HG02678 (cell line): ENCODE data around the gene NFATC1.
"Not testable (repeated sequence)": the region's sequence is repeated elsewhere in the genome, so short reads cannot be mapped to it uniquely, and the experiment has no call there.

ENCODE experiments used
- ATAC-seq: cut with Tn5 transposase; IDR thresholded peaks from one replicate; pipeline ENCODE4 v1.9.1; 2021; ENCODE audit warnings: mild to moderate bottlenecking, moderate library complexity; ENCODE audit not compliant: unreplicated experiment

NFATC1 gene

DNA sequence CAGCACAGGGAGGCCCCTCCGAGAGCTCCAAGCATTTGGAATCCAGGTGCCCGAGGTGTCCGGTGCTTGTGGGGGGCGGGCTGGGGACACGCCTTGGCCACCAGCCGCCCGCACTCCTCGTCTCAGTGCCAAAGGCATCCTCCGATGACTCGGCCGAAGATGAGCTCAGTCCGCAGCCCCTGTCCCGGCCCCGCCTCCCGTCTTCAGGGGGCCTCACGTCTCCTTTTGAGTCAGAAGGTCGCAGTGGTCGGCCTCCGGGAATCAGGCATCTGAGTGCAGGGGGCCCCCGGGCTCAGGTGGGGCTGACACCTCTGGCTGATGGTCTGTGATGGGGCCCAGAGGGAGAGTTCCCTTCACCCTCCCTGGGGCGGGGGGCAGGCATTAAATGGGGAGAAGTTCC lies 74.8 kb downstream of the NFATC1 start:
- no peak for ATAC-seq

DNA sequence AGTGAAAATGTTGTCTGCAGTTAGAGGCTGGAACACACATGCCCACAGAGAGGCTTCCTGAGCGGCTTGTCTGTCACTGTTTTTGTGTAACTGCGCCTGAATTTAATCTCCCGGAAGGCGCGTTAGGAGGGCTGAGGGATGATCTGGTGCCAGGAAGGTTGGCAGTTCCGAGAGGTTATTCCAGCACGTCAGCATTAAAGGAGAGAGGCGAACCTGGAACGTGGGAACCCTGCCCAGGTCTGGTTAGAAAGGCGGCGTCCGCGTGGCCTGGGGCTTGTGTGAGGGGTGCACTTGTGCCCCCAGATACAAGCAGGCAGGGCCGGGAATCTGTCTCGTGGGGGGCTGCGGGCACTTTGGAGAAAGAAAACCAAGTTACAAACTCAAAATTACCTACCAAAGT lies 75.3 kb downstream of the NFATC1 start:
- ATAC-seq = no peak

GRCh38 chr18:79471597-79471996 lies 75.9 kb downstream of the NFATC1 start:
- no peak for ATAC-seq

DNA sequence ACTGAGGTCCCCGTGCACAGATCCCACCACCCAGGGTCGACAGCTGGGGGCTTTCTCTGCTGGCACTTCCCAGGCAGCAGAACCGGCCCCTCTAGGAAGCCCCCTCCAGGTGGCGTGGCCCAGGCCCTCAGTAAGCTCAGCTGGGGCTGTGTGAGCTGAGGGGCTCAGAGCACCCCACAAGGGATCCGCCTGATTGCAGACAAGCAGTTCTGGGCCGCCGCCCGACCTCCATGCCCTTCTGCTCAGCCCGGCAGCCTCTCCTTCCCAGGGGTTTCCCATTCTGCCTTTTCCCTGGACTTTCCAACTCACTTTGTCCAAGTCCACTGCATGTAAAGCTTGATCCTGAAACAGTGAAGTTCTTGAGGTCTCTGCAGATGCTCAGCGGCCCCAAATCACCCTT lies 76.4 kb downstream of the NFATC1 start:
- no peak for ATAC-seq

DNA sequence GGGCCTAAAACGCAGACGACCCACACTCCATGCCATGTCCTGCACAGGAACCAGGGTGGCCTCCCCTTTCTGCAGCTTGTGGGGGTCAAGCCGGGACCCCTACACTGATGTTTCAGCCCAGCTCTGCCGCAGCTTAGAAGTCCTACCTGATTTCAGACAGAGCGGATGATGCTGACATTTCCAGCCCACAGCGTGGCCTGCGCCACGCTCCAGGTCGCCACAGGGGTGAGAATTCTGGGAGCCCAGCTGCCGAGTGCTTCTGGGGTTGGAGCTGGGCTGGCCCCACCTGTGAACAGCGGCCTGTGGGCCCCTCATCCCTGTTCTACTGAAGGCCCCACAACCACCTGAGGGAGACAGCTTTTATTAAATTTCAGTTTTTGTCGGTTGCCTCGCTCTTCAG lies 77.2 kb downstream of the NFATC1 start:
- ATAC-seq = no peak

DNA sequence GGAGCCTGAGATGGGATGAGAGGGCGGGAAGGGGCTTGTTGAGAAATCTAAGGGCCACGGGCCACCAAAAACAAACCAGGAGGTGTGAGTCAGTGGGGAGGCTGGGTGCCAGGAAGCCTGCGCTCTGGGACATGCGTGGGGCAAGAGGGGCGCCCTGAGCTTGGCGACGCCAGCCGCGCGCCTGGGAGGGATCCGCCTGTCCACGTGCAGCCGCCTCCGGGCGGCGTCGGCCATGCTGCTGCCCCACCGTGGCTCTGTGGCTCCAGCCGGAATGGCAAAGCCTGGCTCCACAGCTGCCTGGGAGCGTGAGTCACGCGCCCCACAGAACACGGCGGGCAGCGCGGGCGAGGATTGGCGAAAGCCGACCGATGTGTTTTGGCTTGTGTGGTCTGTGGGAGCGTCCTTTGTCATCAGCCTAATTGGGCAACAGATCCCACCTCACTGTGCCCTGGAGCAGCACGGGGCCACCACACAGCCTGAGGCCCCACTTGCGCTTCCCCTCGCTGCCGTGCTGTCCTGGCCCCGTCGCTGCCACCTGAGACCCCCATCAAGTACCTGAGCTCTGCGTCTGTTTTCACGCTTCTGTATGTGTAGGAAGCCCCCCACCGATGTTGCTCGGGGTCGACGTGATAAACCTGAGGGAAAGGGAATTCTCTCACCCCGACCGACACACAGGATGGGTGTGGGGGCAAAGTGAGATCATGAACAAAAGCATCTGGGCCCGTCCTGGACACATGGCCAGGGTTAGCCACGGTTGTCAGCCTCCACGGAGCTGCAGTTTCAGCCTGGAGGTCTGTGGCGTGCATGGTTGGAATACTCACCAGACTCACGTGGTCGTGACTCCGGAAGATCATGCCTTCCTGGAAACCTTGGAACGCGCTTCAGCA lies 80.5 kb downstream of the NFATC1 start:
- no peak for ATAC-seq

GRCh38 chr18:79476918-79477571 lies 81.3 kb downstream of the NFATC1 start:
- no peak for ATAC-seq

- ATAC-seq = no peak
Measured at GRCh38 chr18:79477711-79478483, 82.2 kb downstream of the NFATC1 start.

GRCh38 chr18:79478484-79479115 lies 82.9 kb downstream of the NFATC1 start:
- ATAC-seq = no peak

- ATAC-seq = no peak
Measured at GRCh38 chr18:79479116-79479760, 83.5 kb downstream of the NFATC1 start.

- no peak for ATAC-seq
Measured at GRCh38 chr18:79479761-79480161, 84.0 kb downstream of the NFATC1 start.

GRCh38 chr18:79480171-79481045 lies 84.7 kb downstream of the NFATC1 start:
- ATAC-seq = no peak

DNA sequence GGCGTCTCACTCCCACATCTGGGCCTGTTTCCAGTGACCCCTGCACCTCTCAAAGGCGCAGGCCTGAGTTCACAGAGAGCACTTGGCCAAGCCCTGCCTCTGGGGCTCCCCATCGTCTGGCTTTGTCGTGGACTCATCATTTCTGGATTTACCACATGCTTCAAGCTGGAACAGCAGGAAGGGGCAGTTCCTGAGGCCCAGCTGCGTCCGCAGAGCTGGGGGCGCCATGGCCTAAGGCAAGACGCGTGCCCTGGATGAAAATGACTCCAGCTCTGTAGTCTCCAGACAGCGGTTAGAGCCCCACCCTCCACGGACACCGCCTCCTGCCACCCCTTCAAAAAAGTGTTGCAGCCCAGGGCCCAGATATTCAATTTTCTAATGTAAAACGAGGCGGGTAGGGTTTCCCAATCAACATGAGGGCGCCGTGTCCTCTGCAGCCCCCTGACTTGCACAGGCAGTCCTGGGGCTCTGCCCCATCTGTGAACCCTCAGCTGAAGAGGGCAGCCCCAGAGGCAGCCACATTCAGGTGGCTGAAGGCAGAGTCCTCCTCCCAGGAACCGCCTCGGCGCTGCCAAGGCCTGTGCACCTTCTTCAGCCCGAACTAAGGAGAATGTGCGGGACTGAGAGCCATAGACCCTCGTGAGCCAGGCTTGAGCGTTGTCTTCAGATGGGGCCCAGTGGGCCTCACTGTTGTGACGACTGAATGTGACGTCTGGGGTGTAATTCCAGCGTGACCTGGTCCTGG lies 85.5 kb downstream of the NFATC1 start:
- no peak for ATAC-seq

DNA sequence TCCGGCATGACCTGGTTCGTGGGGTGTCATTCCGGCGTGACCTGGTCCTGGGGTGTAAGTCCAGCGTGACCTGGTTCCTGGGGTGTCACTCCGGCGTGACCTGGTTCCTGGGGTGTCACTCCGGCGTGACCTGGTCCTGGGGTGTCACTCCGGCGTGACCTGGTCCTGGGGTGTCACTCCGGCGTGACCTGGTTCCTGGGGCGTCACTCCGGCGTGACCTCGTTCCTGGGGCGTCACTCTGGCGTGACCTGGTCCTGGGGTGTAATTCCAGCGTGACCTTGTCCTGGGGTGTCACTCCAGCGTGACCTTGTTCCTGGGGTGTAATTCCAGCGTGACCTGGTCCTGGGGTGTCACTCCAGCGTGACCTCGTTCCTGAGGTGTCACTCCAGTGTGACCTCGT lies 87.7 kb downstream of the NFATC1 start:
- not testable (repeated sequence) for ATAC-seq

DNA sequence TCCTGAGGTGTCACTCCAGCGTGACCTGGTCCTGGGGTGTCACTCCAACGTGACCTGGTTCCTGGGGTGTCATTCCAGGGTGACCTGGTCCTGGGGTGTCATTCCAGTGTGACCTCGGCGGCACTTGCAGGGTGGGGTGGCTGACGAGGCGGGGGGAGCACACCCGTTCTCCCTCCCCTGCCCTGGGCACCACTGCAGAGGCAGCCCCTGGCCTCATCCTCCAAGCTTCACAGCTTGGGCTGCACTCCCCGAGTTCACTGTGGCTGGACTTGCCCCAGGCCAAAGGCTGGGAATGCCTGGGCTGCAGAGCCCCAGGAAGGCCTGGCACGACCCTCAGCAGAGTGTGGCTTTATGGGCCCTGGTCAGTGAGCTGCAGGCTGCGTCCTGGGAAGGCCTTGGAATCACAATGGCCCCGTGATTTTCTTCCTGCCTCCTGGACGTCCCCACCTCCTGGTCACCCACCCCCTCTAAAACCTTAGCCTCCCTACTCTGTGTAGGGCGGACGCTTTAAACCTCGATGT lies 88.3 kb downstream of the NFATC1 start:
- ATAC-seq = no peak

DNA sequence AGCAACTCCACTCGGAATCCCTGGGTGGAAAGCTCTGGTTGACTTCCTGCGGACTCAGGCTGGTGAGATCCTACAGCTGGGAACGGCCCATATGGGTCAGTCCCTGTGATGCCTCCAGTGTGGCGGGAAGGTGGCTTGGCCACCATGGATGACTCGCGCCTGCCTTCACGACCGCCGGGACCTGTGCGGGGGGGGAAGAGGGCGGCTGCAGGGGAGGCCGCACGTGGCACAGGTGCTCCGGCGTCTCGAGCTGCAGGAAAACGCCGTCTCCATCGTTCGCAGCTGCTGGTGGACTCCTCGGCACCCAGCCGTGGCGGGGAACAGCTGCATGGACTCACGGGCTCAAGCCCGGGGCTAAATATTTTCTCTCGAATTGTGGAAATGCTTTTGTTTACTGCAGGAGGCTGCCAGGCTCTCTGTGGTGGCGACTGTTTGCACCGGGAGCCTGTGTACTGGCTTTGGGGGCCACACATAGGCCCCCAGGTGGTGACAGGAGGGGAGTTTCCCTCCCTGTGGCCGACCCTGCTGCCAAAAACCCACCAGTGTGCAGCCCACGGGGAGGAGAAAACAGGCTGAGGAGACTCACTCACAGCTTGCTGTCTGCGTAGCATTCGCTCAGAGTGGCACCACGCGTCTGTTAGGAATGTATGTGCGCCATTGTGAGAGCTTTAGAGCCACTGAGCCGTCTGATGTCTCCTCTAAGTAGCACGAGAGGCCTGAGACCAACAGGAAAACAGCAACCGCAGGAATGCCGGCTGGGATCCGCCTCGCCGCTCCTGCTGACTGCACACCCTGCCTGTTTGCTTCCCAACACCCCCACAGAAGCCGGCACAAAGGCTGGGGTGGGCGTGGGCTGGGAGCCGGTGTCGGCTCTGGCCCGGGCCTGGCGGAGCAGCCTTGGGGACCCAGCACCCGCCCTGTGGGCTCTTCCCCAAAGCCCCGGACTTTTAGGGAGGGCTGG lies 89.2 kb downstream of the NFATC1 start:
- no peak for ATAC-seq

- ATAC-seq = no peak
Measured at GRCh38 chr18:79485788-79486355, 90.1 kb downstream of the NFATC1 start.
